Thymus (tissue), 11 donors: ENCODE results near the gene MTUS2. TPM values are rescaled to one million over a fixed set of nuclear protein-coding genes. Genes with fewer than 3 reads are reported as not detected.

Experiments used
- DNase-seq, 9 donors: peaks; one replicate each; pipeline ENCODE4 v3.0.0-alpha.2; 2013; ENCODE audit warnings: low spot score in 9 of 9, low read depth in 6 of 9, missing footprints in 1 of 9
- H3K27ac ChIP-seq, 2 donors: one replicate each; pipeline ENCODE4 v1.5.1; 2013; ENCODE audit warnings: control low read depth in 1 of 2, low read depth in 1 of 2, low read length in 1 of 2, mild to moderate bottlenecking in 1 of 2, moderate library complexity in 1 of 2
- H3K27me3 ChIP-seq, 2 donors: one replicate each; pipeline ENCODE4 v1.5.1; 2013; ENCODE audit warnings: low read length in 1 of 2; ENCODE audit not compliant: control insufficient read depth in 2 of 2, insufficient read depth in 1 of 2
- H3K36me3 ChIP-seq, 2 donors: one replicate each; pipeline ENCODE4 v1.5.1; 2013; ENCODE audit warnings: low read length in 1 of 2, mild to moderate bottlenecking in 1 of 2, moderate library complexity in 1 of 2; ENCODE audit not compliant: control insufficient read depth in 2 of 2, insufficient read depth in 2 of 2
- H3K4me1 ChIP-seq, 2 donors: one replicate each; pipeline ENCODE4 v1.5.1; 2013; ENCODE audit warnings: low read length in 2 of 2; ENCODE audit not compliant: control insufficient read depth in 2 of 2, insufficient read depth in 2 of 2
- H3K4me3 ChIP-seq, 2 donors: one replicate each; pipeline ENCODE4 v1.5.1; 2013; ENCODE audit warnings: low read length in 2 of 2, control low read depth in 1 of 2, mild to moderate bottlenecking in 1 of 2
- H3K9me3 ChIP-seq, 2 donors: one replicate each; pipeline ENCODE4 v1.5.1; 2013; ENCODE audit warnings: low read length in 1 of 2, mild to moderate bottlenecking in 1 of 2; ENCODE audit not compliant: control insufficient read depth in 2 of 2, insufficient read depth in 1 of 2
- WGBS: extraction: QIAGEN DNeasy Blood & Tissue Kit; methylation state at CpG from one replicate; pipeline ENCODE4 v1.1.7; 2013; 5-methylcytosine and 5-hydroxymethylcytosine counted together
- polyA plus RNA-seq: library from polyadenylated mRNA; stranded (reverse); fragments of 200-250 nt; gene quantifications from one replicate; pipeline ENCODE4 v1.2.3, GENCODE V29; 2013
- total RNA-seq: library from RNA; stranded (reverse); fragments of 120-200 nt; gene quantifications from one replicate; pipeline ENCODE4 v1.2.4, GENCODE V29; 2013
- donor health status: healthy.

The MTUS2 gene
- total and polyA plus RNA-seq, 2 donors = 0.09 to 0.18 TPM

DNA sequence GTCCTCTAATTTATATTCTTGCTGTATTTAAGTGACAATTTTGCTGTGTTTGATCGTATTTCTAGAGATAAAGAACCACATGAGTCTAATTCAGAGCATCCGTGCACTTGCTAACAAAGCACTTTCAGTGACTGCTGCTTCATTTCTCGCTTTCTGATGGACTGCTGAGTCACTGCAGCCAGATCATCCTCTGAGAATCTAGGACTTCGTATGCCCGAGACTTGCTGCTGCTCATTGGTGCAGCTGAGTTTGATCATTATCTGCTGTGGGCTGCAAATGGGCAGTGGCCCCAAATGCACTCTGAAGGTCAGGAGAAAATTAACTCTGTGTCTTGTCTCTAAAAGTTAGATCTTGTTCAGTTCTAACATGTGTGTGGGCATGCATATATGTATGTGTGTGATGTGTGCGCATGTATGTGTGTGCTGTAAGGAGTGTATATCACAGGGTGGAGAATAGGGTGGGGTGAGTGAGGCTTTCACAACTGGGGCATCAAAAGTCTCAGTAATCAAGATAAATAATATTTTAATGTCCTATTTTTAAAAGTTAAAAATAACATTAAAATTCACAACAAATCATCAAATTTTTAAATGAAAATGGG is 342.6 kb downstream of the MTUS2 start:
- Histone ChIP-seq H3K4me3 (no peak overlapping the region), H3K27me3 (no peaks in the 10 kb centered on the region), H3K9me3 (no peaks in the 10 kb centered on the region), H3K27ac (no peak overlapping the region), H3K4me1 (no peaks in the 10 kb centered on the region), H3K36me3 (no peaks in the 10 kb centered on the region)
- 69% methylated on average over 6 of the region's 6 CpGs for WGBS
- DNase-seq = no peak

GRCh38 chr13:29164116-29164515 is 344.0 kb downstream of the MTUS2 start:
- no peak overlapping the region for H3K4me3 ChIP-seq
- DNase-seq = no peak
- no peaks in the 10 kb centered on the region for H3K9me3 ChIP-seq
- WGBS = 94% methylated on average over 7 of the region's 7 CpGs
- no peak overlapping the region for H3K27ac ChIP-seq
- no peaks in the 10 kb centered on the region for H3K36me3 ChIP-seq
- H3K4me1 ChIP-seq = no peaks in the 10 kb centered on the region
- no peaks in the 10 kb centered on the region for H3K27me3 ChIP-seq

DNA sequence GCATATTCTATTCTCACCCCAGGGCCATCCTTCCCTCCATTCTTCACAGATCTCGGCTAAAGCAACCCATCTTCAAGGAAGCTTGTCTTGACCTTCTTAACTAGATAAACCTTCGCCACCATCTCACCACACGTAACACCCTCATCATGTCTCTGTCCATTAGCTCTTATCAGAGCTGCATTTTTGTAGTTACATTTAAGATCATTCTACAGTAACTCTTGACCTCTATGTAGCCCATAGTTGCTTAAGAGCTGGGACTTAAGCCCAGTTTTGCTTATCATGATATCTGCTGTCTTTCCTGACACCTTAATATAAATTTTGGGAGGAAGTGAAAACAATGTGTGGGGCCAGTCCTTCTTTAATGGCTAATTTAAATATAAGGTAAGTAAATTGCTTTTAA is 345.1 kb downstream of the MTUS2 start:
- H3K27me3 ChIP-seq = no peaks in the 10 kb centered on the region
- no peak overlapping the region for H3K27ac ChIP-seq
- H3K36me3 ChIP-seq = no peaks in the 10 kb centered on the region
- WGBS = 97% methylated on average over 3 of the region's 3 CpGs
- H3K4me1 ChIP-seq = no peaks in the 10 kb centered on the region
- DNase-seq = no peak
- no peaks in the 10 kb centered on the region for H3K9me3 ChIP-seq
- no peak overlapping the region for H3K4me3 ChIP-seq

DNA sequence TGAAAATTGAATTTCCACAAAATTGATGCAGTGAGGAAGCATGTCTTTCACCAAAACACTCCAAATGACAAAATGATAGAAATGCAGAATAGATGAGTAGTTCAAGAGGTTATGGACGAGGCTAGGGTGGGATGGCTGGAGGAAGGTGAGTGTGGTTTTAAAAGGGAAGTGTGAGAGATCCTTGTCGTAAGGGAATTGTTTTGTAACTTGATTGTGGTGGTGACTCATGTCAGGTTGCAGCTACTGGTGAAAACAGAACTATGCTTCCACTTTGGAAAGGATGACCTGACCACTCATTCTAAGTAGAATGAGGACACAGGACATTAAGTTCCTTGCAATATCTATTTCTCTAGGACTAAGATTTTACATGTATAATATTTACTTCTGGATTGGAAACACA is 345.7 kb downstream of the MTUS2 start:
- H3K27ac ChIP-seq = no peak overlapping the region
- no peaks in the 10 kb centered on the region for H3K36me3 ChIP-seq
- no peaks in the 10 kb centered on the region for H3K4me1 ChIP-seq
- no peaks in the 10 kb centered on the region for H3K9me3 ChIP-seq
- no peak overlapping the region for H3K4me3 ChIP-seq
- H3K27me3 ChIP-seq = no peaks in the 10 kb centered on the region
- DNase-seq = no peak
- 8% methylated on average over 2 of the region's 2 CpGs for WGBS

GRCh38 chr13:29170436-29171082 is 350.4 kb downstream of the MTUS2 start:
- WGBS = 91% methylated on average over 4 of the region's 4 CpGs
- H3K4me3 ChIP-seq = no peak overlapping the region
- no peaks in the 10 kb centered on the region for H3K27me3 ChIP-seq
- H3K36me3 ChIP-seq = no peaks in the 10 kb centered on the region
- no peaks in the 10 kb centered on the region for H3K9me3 ChIP-seq
- no peak for DNase-seq
- no peak overlapping the region for H3K27ac ChIP-seq
- H3K4me1 ChIP-seq = no peaks in the 10 kb centered on the region

GRCh38 chr13:29171244-29171643 is 351.1 kb downstream of the MTUS2 start:
- Histone ChIP-seq H3K4me3 (no peak overlapping the region), H3K9me3 (no peaks in the 10 kb centered on the region), H3K27me3 (no peaks in the 10 kb centered on the region), H3K4me1 (no peaks in the 10 kb centered on the region), H3K27ac (no peak overlapping the region), H3K36me3 (no peaks in the 10 kb centered on the region)
- 95% methylated on average over 3 of the region's 3 CpGs for WGBS
- no peak for DNase-seq

- H3K4me3 ChIP-seq = no peak overlapping the region
- DNase-seq = peak in 2 of 9 donors; percentile 2 to 12
- no peaks in the 10 kb centered on the region for H3K9me3 ChIP-seq
- no peaks in the 10 kb centered on the region for H3K4me1 ChIP-seq
- 93% methylated on average over 3 of the region's 3 CpGs for WGBS
- no peaks in the 10 kb centered on the region for H3K36me3 ChIP-seq
- H3K27me3 ChIP-seq = no peaks in the 10 kb centered on the region
- H3K27ac ChIP-seq = no peak overlapping the region
These were observed 354.0 kb downstream of the MTUS2 start for GRCh38 chr13:29174093-29174492.

DNA sequence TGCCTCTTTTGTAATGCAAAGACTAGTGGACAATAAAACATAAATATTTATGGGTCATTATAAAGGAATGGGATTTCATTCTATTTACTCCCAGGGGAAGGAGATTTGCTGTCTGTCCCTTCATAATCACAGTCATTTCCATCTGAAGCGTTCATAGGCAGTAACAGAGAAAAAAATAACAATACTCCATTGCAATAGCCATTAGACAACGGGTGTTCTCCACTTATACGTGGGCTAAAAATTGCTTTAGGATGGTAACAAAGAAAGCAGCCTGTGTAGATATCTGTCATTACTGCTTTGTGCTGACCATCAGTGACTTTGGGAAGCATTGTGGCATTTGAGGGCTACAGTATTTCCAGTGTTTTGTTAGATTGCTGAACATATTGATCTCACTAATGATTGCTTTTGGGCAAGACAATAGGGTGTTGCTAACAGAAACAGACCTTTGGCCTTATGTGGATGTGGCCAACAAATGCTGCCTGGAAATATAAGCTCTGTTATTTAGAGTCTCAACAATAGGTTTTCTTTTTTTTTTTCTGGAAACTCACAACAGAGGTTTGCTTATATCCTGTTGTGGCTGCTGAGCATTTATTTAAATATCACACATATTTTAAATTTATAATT is 355.2 kb downstream of the MTUS2 start:
- H3K4me3 ChIP-seq = no peak overlapping the region
- H3K9me3 ChIP-seq = no peaks in the 10 kb centered on the region
- no peak for DNase-seq
- H3K27ac ChIP-seq = no peak overlapping the region
- 90% methylated on average over 3 of the region's 3 CpGs for WGBS
- H3K27me3 ChIP-seq = no peaks in the 10 kb centered on the region
- H3K36me3 ChIP-seq = no peaks in the 10 kb centered on the region
- H3K4me1 ChIP-seq = no peaks in the 10 kb centered on the region

- no peaks in the 10 kb centered on the region for H3K9me3 ChIP-seq
- H3K36me3 ChIP-seq = no peaks in the 10 kb centered on the region
- no peak overlapping the region for H3K4me3 ChIP-seq
- H3K4me1 ChIP-seq = no peaks in the 10 kb centered on the region
- H3K27me3 ChIP-seq = no peaks in the 10 kb centered on the region
- H3K27ac ChIP-seq = no peak overlapping the region
- no peak for DNase-seq
- WGBS = 100% methylated on average over 1 of the region's 1 CpG
These were observed 359.9 kb downstream of the MTUS2 start for GRCh38 chr13:29180055-29180454.
